HepG2 (cell line): Measurements from ENCODE around the gene RBMS2. TPM values are rescaled to one million over a fixed set of nuclear protein-coding genes. Genes with fewer than 3 reads are reported as not detected.
A peak's percentile ranks its signal among the peaks of the same experiment; 100 is the strongest.

ENCODE experiments used
- CHCHD3 ChIP-seq: sonication (generic); formaldehyde crosslinking; IDR thresholded peaks from 2 replicates; pipeline ENCODE4 v1.8.0; 2022; ENCODE audit warnings: mild to moderate bottlenecking, missing genetic modification reagents, moderate library complexity
- GPN1 ChIP-seq: sonication (generic); formaldehyde crosslinking; IDR thresholded peaks from 2 replicates; pipeline ENCODE4 v1.5.1; 2020; ENCODE audit warnings: missing genetic modification reagents, borderline replicate concordance
- HMGA1 ChIP-seq: sonication (generic); formaldehyde crosslinking; conservative IDR thresholded peaks from 2 replicates; pipeline ENCODE4 v1.4.0; 2020; ENCODE audit warnings: missing genetic modification reagents
- MAZ ChIP-seq, 2 experiments: sonication (generic) in 1 of 2; formaldehyde crosslinking in 1 of 2; IDR thresholded peaks; 2 replicates each; pipeline versions ENCODE4 v1.5.0 to v1.6.1; 2012 to 2020; ENCODE audit warnings: low read depth in 2 of 2, mild to moderate bottlenecking in 2 of 2, borderline replicate concordance in 1 of 2, improper control_type of control experiment in 1 of 2, low read length in 1 of 2, missing genetic modification reagents in 1 of 2, moderate library complexity in 1 of 2
- NFIB ChIP-seq: sonication (generic); formaldehyde crosslinking; IDR thresholded peaks from 2 replicates; pipeline ENCODE4 v1.9.0; 2021; ENCODE audit warnings: missing genetic modification reagents, mild to moderate bottlenecking, borderline replicate concordance
- NFYB ChIP-seq: sonication (generic); formaldehyde crosslinking; IDR thresholded peaks from 2 replicates; pipeline ENCODE4 v1.4.0; 2020; ENCODE audit warnings: missing genetic modification reagents
- PCBP1 ChIP-seq: fragments of 200-400 bp; formaldehyde crosslinking; IDR thresholded peaks from 2 replicates; pipeline ENCODE4 v1.6.1; 2017; ENCODE audit warnings: mild to moderate bottlenecking, low read depth, low read length, borderline replicate concordance
- REST ChIP-seq, 2 experiments: IDR thresholded peaks; 2 replicates each; pipeline ENCODE4 v1.6.1; 2011 to 2012; ENCODE audit warnings: low read length in 2 of 2, borderline replicate concordance in 1 of 2, low read depth in 1 of 2, mild to moderate bottlenecking in 1 of 2, moderate library complexity in 1 of 2
- SIN3A ChIP-seq: IDR thresholded peaks from 2 replicates; pipeline ENCODE4 v1.6.1; 2011; ENCODE audit warnings: low read depth, mild to moderate bottlenecking, control low read depth, low read length, borderline replicate concordance
- ZBTB34 ChIP-seq: sonication (generic); formaldehyde crosslinking; IDR thresholded peaks from 2 replicates; pipeline ENCODE4 v1.8.0; 2022; ENCODE audit warnings: mild to moderate bottlenecking, missing genetic modification reagents
- ZNF264 ChIP-seq: sonication (generic); formaldehyde crosslinking; IDR thresholded peaks from 2 replicates; pipeline ENCODE4 v1.4.0; 2020; ENCODE audit warnings: missing genetic modification reagents
- ZNF34 ChIP-seq: sonication (generic); formaldehyde crosslinking; IDR thresholded peaks from 2 replicates; pipeline ENCODE4 v1.4.0; 2020; ENCODE audit warnings: mild to moderate bottlenecking, missing genetic modification reagents, borderline replicate concordance
- ZNF451 ChIP-seq: sonication (generic); formaldehyde crosslinking; IDR thresholded peaks from 2 replicates; pipeline ENCODE4 v1.5.0; 2020; ENCODE audit warnings: mild to moderate bottlenecking, missing genetic modification reagents
- ZNF552 ChIP-seq: sonication (generic); formaldehyde crosslinking; IDR thresholded peaks from 2 replicates; pipeline ENCODE4 v1.9.0; 2022; ENCODE audit warnings: missing genetic modification reagents, mild to moderate bottlenecking, borderline replicate concordance
- ZNF7 ChIP-seq: IDR thresholded peaks from 2 replicates; pipeline ENCODE4 v1.6.1; 2016; ENCODE audit warnings: missing biosample characterization, missing genetic modification reagents
- polyA plus RNA-seq, 8 experiments: library from polyadenylated mRNA; depleted of rRNA in 3 of 8; stranded (reverse) in 7 of 8; unstranded in 1 of 8; fragments of >200 nt; fragmentation: Illumina TruSeq in 4 of 8; extraction: Trizol in 4 of 8; gene quantifications; 2 replicates each; pipeline versions ENCODE4 v1.2.1 to v1.2.3, GENCODE V29; 2011 to 2016; ENCODE audit warnings: low read depth in 4 of 8, missing spikeins in 1 of 8, mixed read lengths in 1 of 8; ENCODE audit not compliant: insufficient read depth in 1 of 8
- total RNA-seq, 5 experiments: library from RNA; depleted of rRNA; stranded (reverse); fragments of >200 nt; fragmentation: Illumina TruSeq; extraction: Trizol; gene quantifications; 2 replicates each; pipeline ENCODE4 v1.2.3, GENCODE V29; 2016; ENCODE audit warnings: low read depth in 1 of 5
- TF ChIP-seq, protein P1 (sequence below): IDR thresholded peaks from 2 replicates; pipeline ENCODE4 v1.6.1; 2016; ENCODE audit warnings: low read depth, missing genetic modification reagents, missing compliant biosample characterization

RBMS2 gene
- total and polyA plus RNA-seq, 2 of the 13 experiments (the other 11 are each of a cell fraction or from before 2014, with no cell fraction given) = 0.53 to 7.4 TPM

- TF ChIP-seq SIN3A = 0 out of 2 replicates have a peak, but pooled peaks have one; percentile 9
- TF ChIP-seq HMGA1 (CRISPR knock-in tag) = no peak
- no peak for TF ChIP-seq NFIB (CRISPR knock-in tag)
- peak; percentile 76; the same call in 1 of the 2 replicates for TF ChIP-seq ZNF264 (CRISPR knock-in tag)
- TF ChIP-seq PCBP1 = 0 out of 2 replicates have a peak, but pooled peaks have one; percentile 60
- TF ChIP-seq NFYB (CRISPR knock-in tag) = peak; percentile 90
- peak; percentile 95; the same call in 1 of the 2 replicates for TF ChIP-seq ZNF552 (CRISPR knock-in tag)
- TF ChIP-seq ZNF34 = no peak
- TF ChIP-seq CHCHD3 (CRISPR knock-in tag) = peak; percentile 88
- TF ChIP-seq GPN1 (CRISPR knock-in tag) = 0 out of 2 replicates have a peak, but pooled peaks have one; percentile 52
- TF ChIP-seq ZNF451 (CRISPR knock-in tag) = no peak
- no peak for TF ChIP-seq REST (IDR thresholded peaks at IDR 0.05; ENCODE audit: borderline replicate concordance in 1 of 2, low read depth in 1 of 2, low read length in 2 of 2)
- TF ChIP-seq MAZ (IDR thresholded peaks at IDR 0.05; ENCODE audit: borderline replicate concordance, low read depth, low read length) = no peak
- TF ChIP-seq MAZ (CRISPR knock-in tag; IDR thresholded peaks at IDR 0.05; ENCODE audit: low read depth) = peak; percentile 79; the same call in 1 of the 2 replicates
- TF ChIP-seq, protein P1, sequence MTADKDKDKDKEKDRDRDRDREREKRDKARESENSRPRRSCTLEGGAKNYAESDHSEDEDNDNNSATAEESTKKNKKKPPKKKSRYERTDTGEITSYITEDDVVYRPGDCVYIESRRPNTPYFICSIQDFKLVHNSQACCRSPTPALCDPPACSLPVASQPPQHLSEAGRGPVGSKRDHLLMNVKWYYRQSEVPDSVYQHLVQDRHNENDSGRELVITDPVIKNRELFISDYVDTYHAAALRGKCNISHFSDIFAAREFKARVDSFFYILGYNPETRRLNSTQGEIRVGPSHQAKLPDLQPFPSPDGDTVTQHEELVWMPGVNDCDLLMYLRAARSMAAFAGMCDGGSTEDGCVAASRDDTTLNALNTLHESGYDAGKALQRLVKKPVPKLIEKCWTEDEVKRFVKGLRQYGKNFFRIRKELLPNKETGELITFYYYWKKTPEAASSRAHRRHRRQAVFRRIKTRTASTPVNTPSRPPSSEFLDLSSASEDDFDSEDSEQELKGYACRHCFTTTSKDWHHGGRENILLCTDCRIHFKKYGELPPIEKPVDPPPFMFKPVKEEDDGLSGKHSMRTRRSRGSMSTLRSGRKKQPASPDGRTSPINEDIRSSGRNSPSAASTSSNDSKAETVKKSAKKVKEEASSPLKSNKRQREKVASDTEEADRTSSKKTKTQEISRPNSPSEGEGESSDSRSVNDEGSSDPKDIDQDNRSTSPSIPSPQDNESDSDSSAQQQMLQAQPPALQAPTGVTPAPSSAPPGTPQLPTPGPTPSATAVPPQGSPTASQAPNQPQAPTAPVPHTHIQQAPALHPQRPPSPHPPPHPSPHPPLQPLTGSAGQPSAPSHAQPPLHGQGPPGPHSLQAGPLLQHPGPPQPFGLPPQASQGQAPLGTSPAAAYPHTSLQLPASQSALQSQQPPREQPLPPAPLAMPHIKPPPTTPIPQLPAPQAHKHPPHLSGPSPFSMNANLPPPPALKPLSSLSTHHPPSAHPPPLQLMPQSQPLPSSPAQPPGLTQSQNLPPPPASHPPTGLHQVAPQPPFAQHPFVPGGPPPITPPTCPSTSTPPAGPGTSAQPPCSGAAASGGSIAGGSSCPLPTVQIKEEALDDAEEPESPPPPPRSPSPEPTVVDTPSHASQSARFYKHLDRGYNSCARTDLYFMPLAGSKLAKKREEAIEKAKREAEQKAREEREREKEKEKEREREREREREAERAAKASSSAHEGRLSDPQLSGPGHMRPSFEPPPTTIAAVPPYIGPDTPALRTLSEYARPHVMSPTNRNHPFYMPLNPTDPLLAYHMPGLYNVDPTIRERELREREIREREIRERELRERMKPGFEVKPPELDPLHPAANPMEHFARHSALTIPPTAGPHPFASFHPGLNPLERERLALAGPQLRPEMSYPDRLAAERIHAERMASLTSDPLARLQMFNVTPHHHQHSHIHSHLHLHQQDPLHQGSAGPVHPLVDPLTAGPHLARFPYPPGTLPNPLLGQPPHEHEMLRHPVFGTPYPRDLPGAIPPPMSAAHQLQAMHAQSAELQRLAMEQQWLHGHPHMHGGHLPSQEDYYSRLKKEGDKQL = no peak
- 0 out of 2 replicates have a peak, but pooled peaks have one; percentile 24 for TF ChIP-seq ZBTB34
- no peak for TF ChIP-seq ZNF7 (CRISPR knock-in tag)
These were observed 33.3 kb upstream of the RBMS2 start, which contains the start of gene GLS2 (continued) for GRCh38 chr12:56488041-56488955.
